Left lobe of liver (tissue), 2 donors: ENCODE data around the gene TAGLN3. TPM values are rescaled to one million over a fixed set of nuclear protein-coding genes. Genes with fewer than 3 reads are reported as not detected.

Experiments used
- ATAC-seq: fragments of 200-7000 bp; cut with Tn5 transposase; one replicate; pipeline ENCODE4 v1.9.1; 2020; ENCODE audit warnings: mild to moderate bottlenecking, moderate library complexity
- DNase-seq: peaks from one replicate; pipeline ENCODE4 v3.0.0-alpha.2; 2020; ENCODE audit warnings: low spot score
- total RNA-seq: library from RNA; stranded (reverse); gene quantifications from one replicate; pipeline ENCODE4 v1.2.1, GENCODE V29; 2021
- donor health status: DM: no; HTN: no; CAD: no; lungs with moderate emphysema.
- donor health status: DM: no; HTN: yes; CAD: no.

Gene TAGLN3
- total RNA-seq, result not detected

- DNase-seq, result no peak
- peak; percentile 82 for ATAC-seq
Observed at GRCh38 chr3:111998636-111999483, at the start of gene TAGLN3. Gene TAGLN3, plus strand, starts transcription at chr3:111998922. Its CDS starts 501 bp downstream, at chr3:111999423.

GRCh38 chr3:111949712-111950111, 49.0 kb upstream of the TAGLN3 start:
- DNase-seq (no peak), ATAC-seq (no peak)

GRCh38 chr3:111951032-111951431, 47.7 kb upstream of the TAGLN3 start:
- no peak for ATAC-seq
- no peak for DNase-seq

- no peak for ATAC-seq
- DNase-seq, result no peak
Observed at GRCh38 chr3:111952086-111952485, 46.6 kb upstream of the TAGLN3 start.

GRCh38 chr3:111952866-111953450, 45.8 kb upstream of the TAGLN3 start:
- ATAC-seq, result no peak
- no peak for DNase-seq

- ATAC-seq (no peak), DNase-seq (no peak)
Observed at GRCh38 chr3:111954228-111954990, 44.3 kb upstream of the TAGLN3 start.

- ATAC-seq (no peak), DNase-seq (no peak)
Observed at GRCh38 chr3:111955876-111956275, 42.8 kb upstream of the TAGLN3 start.

GRCh38 chr3:111956449-111956848, 42.3 kb upstream of the TAGLN3 start:
- no peak for ATAC-seq
- no peak for DNase-seq

- ATAC-seq, result no peak
- DNase-seq, result no peak
Observed at GRCh38 chr3:111956995-111957734, 41.6 kb upstream of the TAGLN3 start.

- DNase-seq (no peak), ATAC-seq (no peak)
Observed at GRCh38 chr3:111961461-111962164, 37.1 kb upstream of the TAGLN3 start.

GRCh38 chr3:111963424-111963823, 35.3 kb upstream of the TAGLN3 start:
- DNase-seq, result no peak
- ATAC-seq, result no peak

GRCh38 chr3:111965484-111965883, 33.2 kb upstream of the TAGLN3 start:
- DNase-seq (no peak), ATAC-seq (no peak)

- peak; percentile 53 for ATAC-seq
- no peak for DNase-seq
Observed at GRCh38 chr3:111967068-111967467, 31.7 kb upstream of the TAGLN3 start.

GRCh38 chr3:111967651-111968274, 31.0 kb upstream of the TAGLN3 start:
- DNase-seq (peak; percentile 76), ATAC-seq (peak; percentile 97)

- DNase-seq (no peak), ATAC-seq (peak; percentile 24)
Observed at GRCh38 chr3:111968319-111969054, 30.2 kb upstream of the TAGLN3 start.

GRCh38 chr3:111970376-111970775, 28.3 kb upstream of the TAGLN3 start:
- DNase-seq (no peak), ATAC-seq (no peak)

- no peak for ATAC-seq
Observed at GRCh38 chr3:111971533-111972130, 27.1 kb upstream of the TAGLN3 start.

GRCh38 chr3:111972891-111973290, 25.8 kb upstream of the TAGLN3 start:
- DNase-seq, result no peak
- no peak for ATAC-seq

More at GRCh38 chr3:111971533-111972130, 27.1 kb upstream of the TAGLN3 start:
- no peak for DNase-seq

- DNase-seq (no peak), ATAC-seq (no peak)
Observed at GRCh38 chr3:111975131-111975530, 23.6 kb upstream of the TAGLN3 start.
